Esophagus squamous epithelium (tissue), 4 donors: ENCODE data around the gene EYS.

Experiments used
- POLR2A ChIP-seq, 4 donors: fragments of 450-650 bp; IDR thresholded peaks; one replicate each; pipeline ENCODE4 v1.6.1; 2017; ENCODE audit warnings: antibody characterized with exemption in 4 of 4, mild to moderate bottlenecking in 4 of 4, moderate library complexity in 3 of 4
- TF ChIP-seq, protein P1 (sequence below), 6 experiments: fragments of 450-650 bp in 4 of 6; fragments of 200-600 bp in 2 of 6; sonication (generic) in 2 of 6; IDR thresholded peaks; one replicate each; pipeline ENCODE4 v1.5.1; 2016 to 2019; ENCODE audit warnings: antibody characterized with exemption in 6 of 6, mild to moderate bottlenecking in 4 of 6, moderate library complexity in 4 of 6

DNA sequence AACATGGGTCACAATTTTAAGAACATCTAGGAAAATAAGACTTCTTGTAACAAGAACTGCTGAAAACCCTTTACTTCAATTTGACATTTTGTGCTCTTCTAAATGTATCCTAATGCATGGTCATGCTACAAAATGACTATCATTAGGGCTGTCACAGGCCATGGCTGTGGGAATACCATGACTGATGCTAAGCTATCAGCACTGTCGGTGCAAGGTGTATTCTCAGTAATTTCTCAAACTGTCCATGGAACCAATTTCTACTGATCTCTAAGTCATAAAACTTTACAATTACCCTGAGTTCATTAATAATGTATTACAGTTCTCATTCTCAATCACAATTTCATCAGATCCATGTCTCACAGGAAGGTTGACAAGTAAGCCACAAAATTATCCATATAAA lies 625.3 kb downstream of the EYS start:
- TF ChIP-seq, protein P1, sequence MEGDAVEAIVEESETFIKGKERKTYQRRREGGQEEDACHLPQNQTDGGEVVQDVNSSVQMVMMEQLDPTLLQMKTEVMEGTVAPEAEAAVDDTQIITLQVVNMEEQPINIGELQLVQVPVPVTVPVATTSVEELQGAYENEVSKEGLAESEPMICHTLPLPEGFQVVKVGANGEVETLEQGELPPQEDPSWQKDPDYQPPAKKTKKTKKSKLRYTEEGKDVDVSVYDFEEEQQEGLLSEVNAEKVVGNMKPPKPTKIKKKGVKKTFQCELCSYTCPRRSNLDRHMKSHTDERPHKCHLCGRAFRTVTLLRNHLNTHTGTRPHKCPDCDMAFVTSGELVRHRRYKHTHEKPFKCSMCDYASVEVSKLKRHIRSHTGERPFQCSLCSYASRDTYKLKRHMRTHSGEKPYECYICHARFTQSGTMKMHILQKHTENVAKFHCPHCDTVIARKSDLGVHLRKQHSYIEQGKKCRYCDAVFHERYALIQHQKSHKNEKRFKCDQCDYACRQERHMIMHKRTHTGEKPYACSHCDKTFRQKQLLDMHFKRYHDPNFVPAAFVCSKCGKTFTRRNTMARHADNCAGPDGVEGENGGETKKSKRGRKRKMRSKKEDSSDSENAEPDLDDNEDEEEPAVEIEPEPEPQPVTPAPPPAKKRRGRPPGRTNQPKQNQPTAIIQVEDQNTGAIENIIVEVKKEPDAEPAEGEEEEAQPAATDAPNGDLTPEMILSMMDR (IDR thresholded peaks at IDR 0.05) = no peak
- TF ChIP-seq POLR2A (IDR thresholded peaks at IDR 0.05) = no peak
